ENCODE measurements around the gene MARK2. TPM values are rescaled to one million over a fixed set of nuclear protein-coding genes. Genes with fewer than 3 reads are reported as not detected.

The MARK2 gene
- total RNA-seq, 1 donor from 2014 or later = 26.2 TPM

DNA sequence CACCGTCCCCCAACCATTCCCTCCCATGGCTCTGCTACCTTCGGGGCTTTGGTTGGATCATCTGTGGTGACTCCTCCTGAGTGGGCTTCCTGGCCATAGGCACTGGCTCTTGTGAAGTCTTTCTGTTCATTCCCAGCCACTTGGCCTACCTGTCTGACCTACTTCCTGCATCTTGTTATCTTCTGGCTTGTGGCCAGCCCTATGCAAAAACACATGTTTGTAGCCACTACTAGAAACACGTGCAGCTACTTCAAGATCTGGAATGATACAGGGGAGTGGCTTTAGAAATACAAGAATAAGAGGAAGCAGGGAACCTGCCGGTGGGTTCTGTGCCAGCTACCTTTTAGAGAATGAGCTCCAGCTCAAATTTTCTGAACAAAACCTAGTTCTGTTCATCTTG is 57.2 kb downstream of the MARK2 start:
- H3K9me3 Mint-ChIP-seq (ENCODE audit: low read depth) = peaks cover 2% of the 10 kb centered on the region
- H3K4me1 Mint-ChIP-seq (ENCODE audit: low read depth) = peaks cover 2% of the 10 kb centered on the region
- DNase-seq (ENCODE audit: low spot score) = no peak
- no peaks in the 10 kb centered on the region for H3K27me3 Mint-ChIP-seq (ENCODE audit: low read depth)
- H3K4me3 Mint-ChIP-seq (ENCODE audit: unreplicated experiment) = no peak overlapping the region
- TF ChIP-seq, protein P1, sequence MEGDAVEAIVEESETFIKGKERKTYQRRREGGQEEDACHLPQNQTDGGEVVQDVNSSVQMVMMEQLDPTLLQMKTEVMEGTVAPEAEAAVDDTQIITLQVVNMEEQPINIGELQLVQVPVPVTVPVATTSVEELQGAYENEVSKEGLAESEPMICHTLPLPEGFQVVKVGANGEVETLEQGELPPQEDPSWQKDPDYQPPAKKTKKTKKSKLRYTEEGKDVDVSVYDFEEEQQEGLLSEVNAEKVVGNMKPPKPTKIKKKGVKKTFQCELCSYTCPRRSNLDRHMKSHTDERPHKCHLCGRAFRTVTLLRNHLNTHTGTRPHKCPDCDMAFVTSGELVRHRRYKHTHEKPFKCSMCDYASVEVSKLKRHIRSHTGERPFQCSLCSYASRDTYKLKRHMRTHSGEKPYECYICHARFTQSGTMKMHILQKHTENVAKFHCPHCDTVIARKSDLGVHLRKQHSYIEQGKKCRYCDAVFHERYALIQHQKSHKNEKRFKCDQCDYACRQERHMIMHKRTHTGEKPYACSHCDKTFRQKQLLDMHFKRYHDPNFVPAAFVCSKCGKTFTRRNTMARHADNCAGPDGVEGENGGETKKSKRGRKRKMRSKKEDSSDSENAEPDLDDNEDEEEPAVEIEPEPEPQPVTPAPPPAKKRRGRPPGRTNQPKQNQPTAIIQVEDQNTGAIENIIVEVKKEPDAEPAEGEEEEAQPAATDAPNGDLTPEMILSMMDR (IDR thresholded peaks at IDR 0.05) = no peak
- H3K27ac Mint-ChIP-seq (ENCODE audit: unreplicated experiment) = no peak overlapping the region
- H3K36me3 Mint-ChIP-seq (ENCODE audit: low read depth) = peaks cover 25% of the 10 kb centered on the region

DNA sequence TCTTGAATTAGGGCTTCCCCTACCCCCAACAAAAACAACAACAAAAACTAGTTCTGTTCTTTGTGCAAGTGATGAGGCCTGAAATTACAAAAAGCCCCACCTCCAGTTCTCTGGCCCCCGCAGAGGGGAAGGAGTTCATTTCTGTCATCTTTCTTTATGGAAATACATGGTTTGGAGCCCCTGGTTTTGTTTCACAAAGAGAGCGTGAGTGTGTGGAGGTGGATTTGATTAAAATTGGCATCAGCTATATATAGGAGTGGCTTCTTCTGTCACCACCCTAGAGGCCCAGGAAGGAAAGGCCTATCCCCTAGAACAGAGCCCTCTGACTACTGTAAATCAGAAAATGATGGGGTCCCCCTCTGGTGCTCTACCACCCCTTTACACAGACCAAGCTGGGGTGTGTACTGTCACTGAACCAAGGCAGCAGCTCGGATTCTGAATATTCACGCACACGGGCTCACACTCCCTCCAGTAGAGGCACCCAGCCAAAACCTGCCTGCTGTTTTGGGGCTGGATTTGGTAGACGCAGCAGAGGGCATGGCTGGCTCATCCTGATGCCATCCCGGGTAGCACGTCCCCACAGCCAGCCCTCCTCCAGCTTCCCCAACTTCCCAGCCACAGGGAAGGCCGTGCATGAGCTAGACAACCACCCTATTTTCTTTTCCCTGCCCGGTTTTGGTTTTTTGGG is 58.7 kb downstream of the MARK2 start:
- no peak overlapping the region for H3K4me3 Mint-ChIP-seq (ENCODE audit: unreplicated experiment)
- TF ChIP-seq, protein P1 (IDR thresholded peaks at IDR 0.05) = no peak
- no peak overlapping the region for H3K27ac Mint-ChIP-seq (ENCODE audit: unreplicated experiment)
- H3K4me1 Mint-ChIP-seq (ENCODE audit: low read depth) = no peaks in the 10 kb centered on the region
- DNase-seq (ENCODE audit: low spot score) = no peak
- peaks cover 27% of the 10 kb centered on the region for H3K36me3 Mint-ChIP-seq (ENCODE audit: low read depth)
- peaks cover 2% of the 10 kb centered on the region for H3K9me3 Mint-ChIP-seq (ENCODE audit: low read depth)
- no peaks in the 10 kb centered on the region for H3K27me3 Mint-ChIP-seq (ENCODE audit: low read depth)

- Mint-ChIP-seq H3K9me3 (ENCODE audit: low read depth) (no peaks in the 10 kb centered on the region), H3K4me3 (ENCODE audit: unreplicated experiment) (no peak overlapping the region), H3K4me1 (ENCODE audit: low read depth) (no peaks in the 10 kb centered on the region), H3K27ac (ENCODE audit: unreplicated experiment) (no peak overlapping the region), H3K27me3 (ENCODE audit: low read depth) (no peaks in the 10 kb centered on the region), H3K36me3 (ENCODE audit: low read depth) (peaks cover 35% of the 10 kb centered on the region)
- DNase-seq (ENCODE audit: low spot score) = no peak
- TF ChIP-seq, protein P1 (IDR thresholded peaks at IDR 0.05) = peak; percentile 57
Measured at GRCh38 chr11:63901660-63902059, 62.8 kb downstream of the MARK2 start.

GRCh38 chr11:63903884-63904283 is 65.0 kb downstream of the MARK2 start:
- H3K4me1 Mint-ChIP-seq (ENCODE audit: low read depth) = no peaks in the 10 kb centered on the region
- H3K9me3 Mint-ChIP-seq (ENCODE audit: low read depth) = no peaks in the 10 kb centered on the region
- no peak overlapping the region for H3K27ac Mint-ChIP-seq (ENCODE audit: unreplicated experiment)
- H3K27me3 Mint-ChIP-seq (ENCODE audit: low read depth) = no peaks in the 10 kb centered on the region
- no peak overlapping the region for H3K4me3 Mint-ChIP-seq (ENCODE audit: unreplicated experiment)
- peaks cover 28% of the 10 kb centered on the region for H3K36me3 Mint-ChIP-seq (ENCODE audit: low read depth)
- TF ChIP-seq, protein P1 (IDR thresholded peaks at IDR 0.05) = no peak
- no peak for DNase-seq (ENCODE audit: low spot score)

- Mint-ChIP-seq H3K27ac (ENCODE audit: unreplicated experiment) (no peak overlapping the region), H3K9me3 (ENCODE audit: low read depth) (no peaks in the 10 kb centered on the region), H3K4me3 (ENCODE audit: unreplicated experiment) (no peak overlapping the region), H3K36me3 (ENCODE audit: low read depth) (peaks cover 23% of the 10 kb centered on the region), H3K4me1 (ENCODE audit: low read depth) (no peaks in the 10 kb centered on the region), H3K27me3 (ENCODE audit: low read depth) (no peaks in the 10 kb centered on the region)
- TF ChIP-seq, protein P1 (IDR thresholded peaks at IDR 0.05) = no peak
- no peak for DNase-seq (ENCODE audit: low spot score)
Measured at GRCh38 chr11:63904743-63905142, 65.8 kb downstream of the MARK2 start.

Measured in chondrocyte (in vitro differentiated cells).